ENCODE data around the gene CYP3A7. TPM values are rescaled to one million over a fixed set of nuclear protein-coding genes. Genes with fewer than 3 reads are reported as not detected.

CYP3A7 gene
- total and polyA plus RNA-seq, 2 of the 4 experiments (the other 2 are of a cell fraction), result not detected

DNA sequence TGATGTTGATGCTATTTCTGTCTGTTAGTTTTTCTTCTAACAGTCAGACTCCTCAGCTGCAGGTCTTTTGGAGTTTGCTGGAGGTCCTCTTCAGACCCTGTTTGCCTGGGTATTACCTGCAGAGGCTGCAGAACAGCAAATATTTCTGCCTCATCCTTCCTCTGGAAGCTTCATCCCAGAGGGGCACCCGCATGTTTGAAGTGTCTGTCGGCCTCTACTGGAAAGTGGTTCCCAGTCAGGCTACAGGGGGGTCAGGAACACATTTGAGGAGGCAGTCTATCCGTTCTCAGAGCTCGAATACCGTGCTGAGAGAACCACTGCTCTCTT, 41.9 kb downstream of the CYP3A7 start:
- H3K4me1 ChIP-seq (ENCODE audit: control insufficient read depth, insufficient read depth, low read length), result peaks cover 3% of the 10 kb centered on the region; the same call in 1 of the 2 replicates
- intact Hi-C loops (cut with micrococcal nuclease) (no loop called here), in situ Hi-C loops (cut with MboI; ENCODE audit: low sequenced_read_pairs) (no loop called here), dilution Hi-C loops (cut with HindIII; ENCODE audit: low sequenced_read_pairs, unreplicated experiment) (no loop called here)
- POLR2A ChIA-PET (ENCODE audit: unreplicated experiment), result no interaction called here
- no peak overlapping the region for H2BK120ac ChIP-seq (ENCODE audit: low read depth, low read length)
- 24% methylated on average over 5 of the region's 5 CpGs; no CpG with 5 or more reads in 1 of the 2 experiments for WGBS, 2 experiments (ENCODE audit: extremely low coverage in 2 of 2, insufficient read length in 1 of 2)
- H2AK5ac ChIP-seq (ENCODE audit: low read depth, low read length), result no peak overlapping the region
- H3K23ac ChIP-seq (ENCODE audit: low read depth, low read length), result no peak overlapping the region
- no peak overlapping the region for H2AFZ ChIP-seq (replicated peaks; ENCODE audit: low read length, poor library complexity)
- no peaks in the 10 kb centered on the region for H3K36me3 ChIP-seq (ENCODE audit: control insufficient read depth, insufficient read depth, low read length)
- no peak for DNase-seq
- H3K27ac ChIP-seq (ENCODE audit: insufficient read depth, low read length), result no peak overlapping the region
- no peak overlapping the region for H2BK20ac ChIP-seq (ENCODE audit: low read depth, low read length)
- no peak overlapping the region for H3K18ac ChIP-seq (ENCODE audit: low read depth, low read length)
- H3K79me1 ChIP-seq (ENCODE audit: low read depth in 1 of 2, low read length in 2 of 2), result no peaks in the 10 kb centered on the region
- H4K20me1 ChIP-seq (ENCODE audit: insufficient read depth, low read length), result no peaks in the 10 kb centered on the region
- H2BK5ac ChIP-seq (ENCODE audit: low read depth, low read length, poor library complexity, severe bottlenecking), result no peak overlapping the region
- H3K9ac ChIP-seq (ENCODE audit: low read depth, low read length), result no peak overlapping the region
- no peaks in the 10 kb centered on the region for H3K9me1 ChIP-seq (ENCODE audit: insufficient read depth, low read length)
- H2BK15ac ChIP-seq (ENCODE audit: low read depth, low read length), result no peak overlapping the region
- H3K14ac ChIP-seq (replicated peaks; ENCODE audit: low read depth, low read length), result no peak overlapping the region
- no peak overlapping the region for H3K4me2 ChIP-seq (ENCODE audit: low read depth, low read length)
- H2AK9ac ChIP-seq (replicated peaks; ENCODE audit: low read depth, low read length, poor library complexity), result no peak overlapping the region
- H4K8ac ChIP-seq (ENCODE audit: low read depth in 2 of 2, low read length in 2 of 2), result no peak overlapping the region
- no peak overlapping the region for H3K56ac ChIP-seq (ENCODE audit: extremely low read depth, insufficient read depth, low read length)
- H3K4ac ChIP-seq (ENCODE audit: low read depth, low read length), result no peak overlapping the region
- no peak overlapping the region for H4K5ac ChIP-seq (ENCODE audit: low read depth, low read length)
- H4K91ac ChIP-seq (ENCODE audit: insufficient read depth, low read depth, low read length), result no peak overlapping the region
- CTCF ChIA-PET, result no interaction called here
- H3K4me3 ChIP-seq (ENCODE audit: insufficient read depth, low read depth, low read length), result no peak overlapping the region
- no peak for TF ChIP-seq RCOR1 (IDR thresholded peaks at IDR 0.05; ENCODE audit: insufficient replicate concordance, low read length)
- no peak for TF ChIP-seq CEBPB (IDR thresholded peaks at IDR 0.05; ENCODE audit: low read depth, low read length)
- no peak for TF ChIP-seq MAZ (IDR thresholded peaks at IDR 0.05; ENCODE audit: borderline replicate concordance, low read depth, low read length)
- TF ChIP-seq, protein P1, sequence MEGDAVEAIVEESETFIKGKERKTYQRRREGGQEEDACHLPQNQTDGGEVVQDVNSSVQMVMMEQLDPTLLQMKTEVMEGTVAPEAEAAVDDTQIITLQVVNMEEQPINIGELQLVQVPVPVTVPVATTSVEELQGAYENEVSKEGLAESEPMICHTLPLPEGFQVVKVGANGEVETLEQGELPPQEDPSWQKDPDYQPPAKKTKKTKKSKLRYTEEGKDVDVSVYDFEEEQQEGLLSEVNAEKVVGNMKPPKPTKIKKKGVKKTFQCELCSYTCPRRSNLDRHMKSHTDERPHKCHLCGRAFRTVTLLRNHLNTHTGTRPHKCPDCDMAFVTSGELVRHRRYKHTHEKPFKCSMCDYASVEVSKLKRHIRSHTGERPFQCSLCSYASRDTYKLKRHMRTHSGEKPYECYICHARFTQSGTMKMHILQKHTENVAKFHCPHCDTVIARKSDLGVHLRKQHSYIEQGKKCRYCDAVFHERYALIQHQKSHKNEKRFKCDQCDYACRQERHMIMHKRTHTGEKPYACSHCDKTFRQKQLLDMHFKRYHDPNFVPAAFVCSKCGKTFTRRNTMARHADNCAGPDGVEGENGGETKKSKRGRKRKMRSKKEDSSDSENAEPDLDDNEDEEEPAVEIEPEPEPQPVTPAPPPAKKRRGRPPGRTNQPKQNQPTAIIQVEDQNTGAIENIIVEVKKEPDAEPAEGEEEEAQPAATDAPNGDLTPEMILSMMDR (conservative IDR thresholded peaks at IDR 0.05; ENCODE audit: low read depth, low read length), result no peak
- no peak for TF ChIP-seq MXI1 (IDR thresholded peaks at IDR 0.05; ENCODE audit: borderline replicate concordance, low read depth, low read length)
- TF ChIP-seq, protein P2, sequence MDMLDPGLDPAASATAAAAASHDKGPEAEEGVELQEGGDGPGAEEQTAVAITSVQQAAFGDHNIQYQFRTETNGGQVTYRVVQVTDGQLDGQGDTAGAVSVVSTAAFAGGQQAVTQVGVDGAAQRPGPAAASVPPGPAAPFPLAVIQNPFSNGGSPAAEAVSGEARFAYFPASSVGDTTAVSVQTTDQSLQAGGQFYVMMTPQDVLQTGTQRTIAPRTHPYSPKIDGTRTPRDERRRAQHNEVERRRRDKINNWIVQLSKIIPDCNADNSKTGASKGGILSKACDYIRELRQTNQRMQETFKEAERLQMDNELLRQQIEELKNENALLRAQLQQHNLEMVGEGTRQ (IDR thresholded peaks at IDR 0.05; ENCODE audit: low read depth, low read length), result no peak
- no peak for TF ChIP-seq MAFK (IDR thresholded peaks at IDR 0.05; ENCODE audit: low read depth, low read length)
- no peak for TF ChIP-seq BHLHE40 (IDR thresholded peaks at IDR 0.05; ENCODE audit: low read depth, low read length)
- TF ChIP-seq POLR2A (IDR thresholded peaks at IDR 0.05; ENCODE audit: low read depth, low read length), result no peak
- no peak for TF ChIP-seq NFE2L2 (IDR thresholded peaks at IDR 0.05; ENCODE audit: low read depth, low read length)
- TF ChIP-seq, protein P3, sequence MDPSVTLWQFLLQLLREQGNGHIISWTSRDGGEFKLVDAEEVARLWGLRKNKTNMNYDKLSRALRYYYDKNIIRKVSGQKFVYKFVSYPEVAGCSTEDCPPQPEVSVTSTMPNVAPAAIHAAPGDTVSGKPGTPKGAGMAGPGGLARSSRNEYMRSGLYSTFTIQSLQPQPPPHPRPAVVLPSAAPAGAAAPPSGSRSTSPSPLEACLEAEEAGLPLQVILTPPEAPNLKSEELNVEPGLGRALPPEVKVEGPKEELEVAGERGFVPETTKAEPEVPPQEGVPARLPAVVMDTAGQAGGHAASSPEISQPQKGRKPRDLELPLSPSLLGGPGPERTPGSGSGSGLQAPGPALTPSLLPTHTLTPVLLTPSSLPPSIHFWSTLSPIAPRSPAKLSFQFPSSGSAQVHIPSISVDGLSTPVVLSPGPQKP (IDR thresholded peaks at IDR 0.05; ENCODE audit: borderline replicate concordance, low read depth, low read length), result no peak
- TF ChIP-seq CHD1 (IDR thresholded peaks at IDR 0.05; ENCODE audit: low read depth, low read length), result no peak
- TF ChIP-seq FOS (IDR thresholded peaks at IDR 0.05; ENCODE audit: low read depth, low read length), result no peak
- TF ChIP-seq RFX5 (IDR thresholded peaks at IDR 0.05; ENCODE audit: low read depth, low read length), result no peak
- no peak for TF ChIP-seq RAD21 (IDR thresholded peaks at IDR 0.05; ENCODE audit: low read length)
- no peak for TF ChIP-seq SMC3 (IDR thresholded peaks at IDR 0.05; ENCODE audit: low read depth, low read length)
- no peaks in the 10 kb centered on the region; the same call in 1 of the 2 replicates for H3K27me3 ChIP-seq (ENCODE audit: control insufficient read depth, insufficient read depth, low read length)
- no TSS peak for BruUV-seq (replicated peaks)
- no peak for ATAC-seq (ENCODE audit: low read depth)
- no peaks in the 10 kb centered on the region for H3K9me3 ChIP-seq (ENCODE audit: control insufficient read depth, insufficient read depth, low read length)

All from IMR-90 (cell line).